Mesodermal cell (in vitro differentiated cells): Measurements from ENCODE around the gene TNFSF4.

Source experiments
- H3K27ac ChIP-seq: 2 replicates; pipeline ENCODE4 v1.7.0; 2013; ENCODE audit warnings: mild to moderate bottlenecking, low read depth, low read length, moderate library complexity; ENCODE audit not compliant: severe bottlenecking
- H3K36me3 ChIP-seq: 2 replicates; pipeline ENCODE4 v1.7.1; 2013; ENCODE audit warnings: mild to moderate bottlenecking, low read length, moderate library complexity; ENCODE audit not compliant: control insufficient read depth, insufficient read depth
- H3K4me1 ChIP-seq: one replicate; pipeline ENCODE4 v1.7.1; 2013; ENCODE audit warnings: mild to moderate bottlenecking, low read length; ENCODE audit not compliant: insufficient read depth, control insufficient read depth, poor library complexity, severe bottlenecking
- H3K4me3 ChIP-seq: 2 replicates; pipeline ENCODE4 v1.7.0; 2013; ENCODE audit warnings: low read length, control low read depth, mild to moderate bottlenecking; ENCODE audit not compliant: insufficient read depth, poor library complexity, severe bottlenecking; ENCODE audit errors: extremely low read depth
- H3K9me3 ChIP-seq: 2 replicates; pipeline ENCODE4 v1.7.1; 2013; ENCODE audit warnings: mild to moderate bottlenecking, low read length, moderate library complexity; ENCODE audit not compliant: control insufficient read depth
- WGBS, 2 experiments: methylation state at CpG; one replicate each; pipeline ENCODE4 v1.1.5; 2013; ENCODE audit warnings: missing lambda C conversion rate in 2 of 2; ENCODE audit not compliant: insufficient coverage in 2 of 2; 5-methylcytosine and 5-hydroxymethylcytosine counted together

The TNFSF4 gene

GRCh38 chr1:173210283-173210682 lies 3.2 kb upstream of the TNFSF4 start:
- H3K4me3 ChIP-seq: no peak overlapping the region
- 86 to 94% methylated on average over 2 of the region's 2 CpGs for WGBS, 2 experiments

GRCh38 chr1:173208868-173209267 lies 1.7 kb upstream of the TNFSF4 start:
- H3K9me3 ChIP-seq: no peaks in the 10 kb centered on the region
- WGBS, 2 experiments: 92 to 100% methylated on average over 1 to 2 of the region's 4 CpGs
- H3K36me3 ChIP-seq: no peaks in the 10 kb centered on the region

More at GRCh38 chr1:173210283-173210682, 3.2 kb upstream of the TNFSF4 start:
- Histone ChIP-seq H3K4me1 (peaks cover 13% of the 10 kb centered on the region), H3K36me3 (no peaks in the 10 kb centered on the region), H3K9me3 (no peaks in the 10 kb centered on the region), H3K27ac (no peak overlapping the region)

DNA sequence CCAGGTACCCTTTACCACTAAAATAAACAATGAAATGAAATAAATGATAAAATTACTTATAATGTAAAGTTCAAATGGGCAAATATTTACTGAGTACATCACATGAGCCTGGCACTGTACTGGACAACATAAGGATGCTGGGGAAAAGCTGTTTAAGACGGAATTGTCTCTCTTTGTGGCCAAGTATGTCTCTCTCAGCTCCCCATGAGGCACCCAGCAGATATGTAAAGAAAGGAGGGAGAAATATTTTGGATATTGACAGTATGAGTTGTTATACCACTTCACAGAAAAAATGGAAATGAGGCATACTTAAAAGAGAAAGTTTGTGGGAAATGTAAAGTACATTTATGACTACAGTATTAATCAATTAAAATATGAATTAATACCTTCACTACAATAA lies 1.0 kb upstream of the TNFSF4 start:
- WGBS, 2 experiments: 88% methylated on average over 1 of the region's 1 CpG; no CpG with 5 or more reads in 1 of the 2 experiments

More at GRCh38 chr1:173208868-173209267, 1.7 kb upstream of the TNFSF4 start:
- no peak overlapping the region for H3K27ac ChIP-seq
- H3K4me3 ChIP-seq: no peak overlapping the region
- H3K4me1 ChIP-seq: peaks cover 13% of the 10 kb centered on the region

DNA sequence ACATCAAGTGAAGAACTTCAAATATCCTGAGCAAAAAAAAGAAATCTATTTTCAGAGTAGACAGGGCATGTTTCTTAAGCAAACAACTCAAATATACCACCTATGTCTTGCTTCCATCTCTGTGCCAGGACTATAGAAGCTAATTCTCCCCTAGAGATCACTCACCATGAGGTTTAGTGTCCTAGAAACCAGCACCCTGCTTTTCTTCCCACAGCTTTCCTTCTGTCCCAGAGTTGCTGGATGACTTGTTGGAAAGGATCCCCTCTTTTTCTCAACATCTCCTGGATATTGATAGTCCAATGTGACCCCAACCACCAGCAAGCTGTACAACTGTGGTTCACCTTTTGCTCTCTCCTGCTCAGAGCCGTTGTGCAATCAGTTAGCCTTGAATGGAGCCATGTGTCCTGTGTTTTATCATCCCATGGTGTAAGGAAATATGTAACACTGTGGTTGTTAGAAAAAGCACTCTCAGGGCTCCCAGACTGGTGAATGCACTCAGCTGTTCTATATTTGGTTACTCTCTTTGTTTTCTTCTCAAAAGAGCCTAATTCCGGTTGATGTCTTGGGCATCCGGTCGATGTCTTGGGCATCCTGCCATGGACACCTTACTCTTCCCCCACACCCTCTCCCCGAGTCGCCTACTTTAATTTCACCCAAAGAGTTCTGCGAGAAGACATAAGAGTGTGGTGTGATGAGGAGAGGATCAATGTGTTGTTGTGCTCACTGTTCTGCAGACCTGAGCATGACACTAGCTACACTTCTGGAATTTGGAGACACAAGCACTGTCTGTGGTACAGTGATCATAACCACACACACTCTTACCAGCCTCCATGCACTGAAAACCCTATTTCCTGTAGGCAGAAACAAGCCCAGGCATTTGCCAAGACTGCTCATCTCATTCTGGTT lies 1.7 kb downstream of the TNFSF4 start:
- Histone ChIP-seq H3K9me3 (no peaks in the 10 kb centered on the region), H3K27ac (no peak overlapping the region), H3K4me3 (no peak overlapping the region), H3K4me1 (peaks cover 13% of the 10 kb centered on the region), H3K36me3 (no peaks in the 10 kb centered on the region)
- WGBS, 2 experiments: 100% methylated on average over 1 to 2 of the region's 7 CpGs

More for the DNA sequence above, 1.0 kb upstream of the TNFSF4 start:
- no peak overlapping the region for H3K27ac ChIP-seq
- no peaks in the 10 kb centered on the region for H3K9me3 ChIP-seq
- no peak overlapping the region for H3K4me3 ChIP-seq
- no peaks in the 10 kb centered on the region for H3K36me3 ChIP-seq
- H3K4me1 ChIP-seq: peaks cover 13% of the 10 kb centered on the region

DNA sequence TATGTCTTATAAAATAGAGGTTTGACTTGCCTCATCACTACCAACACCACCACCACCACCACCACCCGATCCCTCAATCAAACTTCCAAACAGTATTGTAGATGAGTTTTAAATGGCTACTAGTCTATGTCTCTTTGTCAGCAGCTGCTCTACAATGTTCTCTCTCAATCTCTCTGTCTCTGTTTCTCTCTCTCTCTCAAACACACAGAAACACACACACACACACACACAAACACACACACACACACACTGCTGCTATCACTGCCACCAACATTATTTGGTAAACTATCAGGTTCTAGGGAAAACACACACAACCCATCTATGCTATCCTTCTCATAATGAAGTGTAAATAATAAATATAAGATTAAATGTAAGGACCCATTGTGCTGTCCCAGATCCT lies 2.4 kb downstream of the TNFSF4 start:
- H3K27ac ChIP-seq: no peak overlapping the region
- no peaks in the 10 kb centered on the region for H3K36me3 ChIP-seq
- no peak overlapping the region for H3K4me3 ChIP-seq
- H3K9me3 ChIP-seq: no peaks in the 10 kb centered on the region
- peaks cover 13% of the 10 kb centered on the region for H3K4me1 ChIP-seq
- WGBS, 2 experiments: no CpG with 5 or more reads among the region's 1 CpG

DNA sequence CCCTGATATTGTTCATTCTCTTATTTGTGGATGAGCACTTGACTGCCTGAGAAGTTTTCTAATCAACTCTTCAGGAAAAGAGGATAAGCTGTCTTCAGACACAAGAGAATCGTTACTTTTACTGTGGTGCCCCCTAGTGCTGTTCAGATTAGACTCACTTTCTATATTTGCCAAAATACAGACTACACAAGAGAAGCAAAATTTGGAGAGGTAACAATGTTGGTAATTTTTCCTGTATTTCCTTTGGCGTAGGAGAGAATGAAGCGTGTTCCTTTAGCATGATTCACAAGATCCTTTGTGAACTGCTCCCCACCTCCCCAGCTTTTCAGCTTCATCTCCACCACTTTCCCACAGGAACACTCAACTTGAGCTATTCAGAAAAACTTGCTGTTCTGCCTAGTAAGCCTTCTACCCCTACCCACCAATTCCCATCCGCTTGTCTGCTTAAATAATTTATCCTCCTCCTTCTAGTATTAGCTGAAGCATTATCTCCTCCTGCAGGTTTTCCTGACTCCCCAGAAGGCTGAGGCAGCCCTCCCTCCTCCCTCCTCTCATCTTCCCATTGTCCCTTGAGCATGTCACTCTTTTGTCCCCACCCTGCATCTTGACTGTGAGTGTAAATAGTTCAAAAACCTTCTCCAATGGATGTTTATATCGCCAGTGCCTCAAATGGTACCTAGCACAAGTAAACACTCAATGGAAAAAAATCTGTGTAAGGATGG lies 4.5 kb downstream of the TNFSF4 start:
- Histone ChIP-seq H3K9me3 (no peaks in the 10 kb centered on the region), H3K4me1 (peaks cover 7% of the 10 kb centered on the region), H3K4me3 (no peak overlapping the region), H3K36me3 (no peaks in the 10 kb centered on the region), H3K27ac (no peak overlapping the region)
- 62 to 77% methylated on average over 3 of the region's 5 CpGs for WGBS, 2 experiments

DNA sequence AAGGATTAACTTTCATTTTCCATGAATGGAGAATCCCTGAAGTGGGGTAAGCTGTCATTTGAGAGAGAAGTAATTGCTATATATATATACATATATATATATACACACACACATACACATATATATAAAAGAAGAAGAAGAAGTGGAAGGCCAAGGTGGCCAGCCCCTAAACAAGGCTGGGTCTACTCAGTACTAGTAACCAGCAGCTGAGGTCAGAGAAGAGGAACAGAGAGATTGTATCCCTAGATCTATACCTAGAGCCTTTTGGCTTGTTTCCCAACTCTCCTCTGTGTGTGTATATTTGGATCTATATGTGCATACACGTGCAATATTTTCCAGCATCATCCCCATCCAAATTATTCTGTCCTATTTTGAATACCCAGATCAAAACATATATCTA lies 5.2 kb downstream of the TNFSF4 start:
- H3K4me1 ChIP-seq: peaks cover 1% of the 10 kb centered on the region
- no peaks in the 10 kb centered on the region for H3K36me3 ChIP-seq
- H3K4me3 ChIP-seq: no peak overlapping the region
- no peaks in the 10 kb centered on the region for H3K9me3 ChIP-seq
- WGBS, 2 experiments: no CpG with 5 or more reads among the region's 1 CpG
- no peak overlapping the region for H3K27ac ChIP-seq

- Histone ChIP-seq H3K27ac (no peak overlapping the region), H3K4me3 (no peak overlapping the region), H3K9me3 (no peaks in the 10 kb centered on the region), H3K36me3 (no peaks in the 10 kb centered on the region), H3K4me1 (no peaks in the 10 kb centered on the region)
- WGBS, 2 experiments: 86 to 89% methylated on average over 2 to 4 of the region's 5 CpGs
Observed at GRCh38 chr1:173195596-173196088, 11.5 kb downstream of the TNFSF4 start.

GRCh38 chr1:173193639-173194038 lies 13.5 kb downstream of the TNFSF4 start:
- no peaks in the 10 kb centered on the region for H3K36me3 ChIP-seq
- no peaks in the 10 kb centered on the region for H3K9me3 ChIP-seq
- H3K27ac ChIP-seq: no peak overlapping the region
- no peaks in the 10 kb centered on the region for H3K4me1 ChIP-seq
- WGBS, 2 experiments: 100% methylated on average over 1 of the region's 2 CpGs; no CpG with 5 or more reads in 1 of the 2 experiments
- no peak overlapping the region for H3K4me3 ChIP-seq

DNA sequence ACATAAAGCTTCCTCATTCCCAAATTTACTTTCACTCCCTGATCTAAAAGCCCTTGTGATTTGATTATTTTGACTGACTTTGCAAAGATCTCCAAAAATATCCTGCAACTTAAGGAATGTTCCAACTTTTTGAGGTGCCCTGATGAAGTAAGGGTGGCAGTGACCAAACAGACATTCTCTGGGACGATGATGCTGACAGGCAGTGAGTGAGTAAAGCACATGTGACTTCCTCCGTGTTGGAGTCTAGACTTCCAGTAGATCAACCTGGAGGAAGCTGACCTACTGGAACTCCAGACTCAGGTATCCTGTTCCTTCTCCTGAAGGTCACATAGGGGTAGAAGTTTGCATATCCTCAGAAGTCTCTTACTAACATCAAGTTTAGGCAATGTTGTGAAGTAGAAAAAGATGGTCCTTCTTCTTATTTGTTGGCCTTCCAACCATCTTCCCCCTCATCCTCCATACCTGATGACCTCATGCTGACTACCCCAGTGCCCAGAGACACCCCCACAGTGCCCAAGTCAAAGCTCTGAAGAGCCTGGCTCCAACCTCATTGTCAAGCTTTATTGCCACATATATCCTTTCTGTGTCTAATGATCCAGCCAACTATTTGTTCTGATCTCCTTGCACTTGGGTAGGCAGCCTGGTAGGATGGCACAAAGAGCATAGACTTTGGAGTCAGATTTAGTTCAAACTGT lies 16.0 kb downstream of the TNFSF4 start:
- Histone ChIP-seq H3K4me3 (no peak overlapping the region), H3K4me1 (no peaks in the 10 kb centered on the region), H3K27ac (no peak overlapping the region), H3K36me3 (no peaks in the 10 kb centered on the region), H3K9me3 (no peaks in the 10 kb centered on the region)
- 91 to 100% methylated on average over 2 of the region's 2 CpGs for WGBS, 2 experiments
